T-helper 2 cell treated with Interferon-gamma antibody and Interleukin-4, amounts not matched to agents 5 μg/mL and 100 μg/mL, for 36 hours (primary cell): ENCODE measurements around the gene SPRED2.

Experiments
- DNase-seq: peaks from one replicate; pipeline ENCODE4 v3.0.0; 2021; ENCODE audit warnings: low spot score
- H3K27ac Mint-ChIP-seq: one replicate; pipeline ENCODE4 v1.8.0; 2021; ENCODE audit warnings: mild to moderate bottlenecking, mixed read lengths
- H3K27me3 Mint-ChIP-seq: one replicate; pipeline ENCODE4 v1.8.0; 2021; ENCODE audit warnings: low read depth, mixed read lengths
- H3K36me3 Mint-ChIP-seq: one replicate; pipeline ENCODE4 v1.8.0; 2021; ENCODE audit warnings: low read depth, mixed read lengths
- H3K4me1 Mint-ChIP-seq: one replicate; pipeline ENCODE4 v1.8.0; 2021; ENCODE audit warnings: low read depth, mixed read lengths
- H3K4me3 Mint-ChIP-seq: one replicate; pipeline ENCODE4 v1.8.0; 2022; ENCODE audit warnings: mild to moderate bottlenecking, moderate library complexity, mixed read lengths
- H3K9me3 Mint-ChIP-seq: one replicate; pipeline ENCODE4 v1.8.0; 2021; ENCODE audit warnings: mixed read lengths

The SPRED2 gene

GRCh38 chr2:65395621-65396347 is 36.6 kb downstream of the SPRED2 start:
- Mint-ChIP-seq H3K4me3 (no peak overlapping the region), H3K9me3 (no peaks in the 10 kb centered on the region), H3K27me3 (peaks cover 7% of the 10 kb centered on the region), H3K27ac (no peak overlapping the region), H3K4me1 (peaks cover 16% of the 10 kb centered on the region), H3K36me3 (no peaks in the 10 kb centered on the region)
- no peak for DNase-seq

DNA sequence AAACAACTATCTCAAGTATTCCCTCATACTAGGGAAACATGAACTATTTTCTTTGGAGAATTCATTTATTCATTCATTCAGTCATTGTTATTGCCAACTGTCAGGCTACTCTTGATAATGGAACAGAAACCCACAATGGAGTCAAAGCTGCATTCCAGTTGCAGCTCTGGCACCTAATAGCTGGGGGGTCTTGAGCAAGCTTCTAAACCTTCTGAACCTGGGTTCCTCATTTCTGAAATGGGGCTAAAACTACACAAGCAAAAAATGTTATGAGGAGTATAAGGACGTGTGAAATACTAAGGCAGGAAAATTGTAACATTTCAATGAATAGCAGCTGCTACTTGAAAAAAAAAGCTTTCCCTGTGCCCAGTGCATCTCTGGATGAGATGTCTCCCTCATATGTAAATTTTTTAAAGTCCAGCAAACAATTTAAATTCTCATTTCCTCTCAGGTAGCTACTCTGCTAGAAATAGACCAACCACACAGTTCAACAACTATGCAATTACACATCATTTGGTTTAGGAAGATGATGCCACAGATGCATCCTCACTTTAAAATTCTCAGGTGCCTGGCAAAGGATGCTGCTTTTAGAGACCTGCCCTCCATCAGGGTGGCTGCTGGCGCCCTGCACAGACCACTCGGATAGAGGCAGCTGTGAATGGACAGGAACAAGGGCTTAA is 38.5 kb downstream of the SPRED2 start:
- H3K27me3 Mint-ChIP-seq = peaks cover 16% of the 10 kb centered on the region
- DNase-seq = no peak
- no peaks in the 10 kb centered on the region for H3K9me3 Mint-ChIP-seq
- H3K4me1 Mint-ChIP-seq = peaks cover 26% of the 10 kb centered on the region
- no peak overlapping the region for H3K27ac Mint-ChIP-seq
- no peaks in the 10 kb centered on the region for H3K36me3 Mint-ChIP-seq
- no peak overlapping the region for H3K4me3 Mint-ChIP-seq

DNA sequence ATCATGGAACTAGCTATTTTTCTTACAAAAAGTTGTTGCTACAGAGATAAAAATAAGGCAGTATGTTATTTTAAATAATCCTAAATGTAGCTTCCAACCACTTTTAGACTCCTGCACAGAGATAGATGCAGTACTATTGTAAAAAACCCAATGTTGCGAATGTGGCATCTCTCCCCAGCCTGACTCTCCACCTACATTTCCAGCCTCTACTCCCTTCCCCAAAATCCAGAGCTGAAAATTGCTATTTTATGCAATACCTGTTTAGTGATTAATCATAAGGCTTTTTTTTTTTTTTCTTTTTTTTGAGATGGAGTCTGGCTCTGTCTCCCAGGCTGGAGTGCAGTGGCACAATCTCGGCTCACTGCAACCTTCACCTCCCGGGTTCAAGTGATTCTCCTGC is 39.4 kb downstream of the SPRED2 start:
- no peaks in the 10 kb centered on the region for H3K36me3 Mint-ChIP-seq
- H3K4me3 Mint-ChIP-seq = no peak overlapping the region
- H3K27me3 Mint-ChIP-seq = peaks cover 16% of the 10 kb centered on the region
- H3K9me3 Mint-ChIP-seq = no peaks in the 10 kb centered on the region
- no peak overlapping the region for H3K27ac Mint-ChIP-seq
- no peak for DNase-seq
- peaks cover 28% of the 10 kb centered on the region for H3K4me1 Mint-ChIP-seq

GRCh38 chr2:65392609-65393008 is 39.8 kb downstream of the SPRED2 start:
- peaks cover 16% of the 10 kb centered on the region for H3K27me3 Mint-ChIP-seq
- H3K4me3 Mint-ChIP-seq = no peak overlapping the region

GRCh38 chr2:65390134-65390533 is 42.3 kb downstream of the SPRED2 start:
- Mint-ChIP-seq H3K9me3 (no peaks in the 10 kb centered on the region), H3K36me3 (no peaks in the 10 kb centered on the region), H3K4me3 (no peak overlapping the region), H3K27me3 (peaks cover 20% of the 10 kb centered on the region), H3K27ac (no peak overlapping the region), H3K4me1 (peaks cover 17% of the 10 kb centered on the region)
- peak; percentile 35 for DNase-seq

More at GRCh38 chr2:65392609-65393008, 39.8 kb downstream of the SPRED2 start:
- Mint-ChIP-seq H3K4me1 (peaks cover 27% of the 10 kb centered on the region), H3K27ac (no peak overlapping the region), H3K9me3 (no peaks in the 10 kb centered on the region), H3K36me3 (no peaks in the 10 kb centered on the region)
- no peak for DNase-seq

DNA sequence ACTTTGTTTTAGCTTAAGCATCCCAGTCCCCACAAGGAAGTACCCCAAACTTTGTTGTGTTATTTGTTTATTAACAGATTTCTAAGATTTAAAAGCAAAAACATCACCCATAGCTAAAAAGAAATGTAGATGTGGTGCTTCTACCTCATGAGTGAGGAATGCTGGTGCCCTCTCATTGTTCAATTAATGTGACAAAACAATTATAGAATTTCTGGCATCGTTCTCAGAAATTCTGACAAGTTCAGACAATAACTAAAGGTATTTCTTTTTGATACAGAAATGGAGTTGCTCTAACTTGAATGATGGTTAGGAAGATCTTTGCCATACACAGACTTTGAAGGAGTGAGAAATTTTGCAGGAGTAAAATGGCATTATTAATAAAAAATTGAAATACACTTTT is 42.9 kb downstream of the SPRED2 start:
- Mint-ChIP-seq H3K36me3 (no peaks in the 10 kb centered on the region), H3K27ac (no peak overlapping the region), H3K4me1 (peaks cover 17% of the 10 kb centered on the region), H3K27me3 (peaks cover 20% of the 10 kb centered on the region), H3K9me3 (no peaks in the 10 kb centered on the region), H3K4me3 (no peak overlapping the region)
- no peak for DNase-seq

GRCh38 chr2:65388596-65389390 is 43.6 kb downstream of the SPRED2 start:
- DNase-seq = no peak
- Mint-ChIP-seq H3K4me3 (no peak overlapping the region), H3K4me1 (peaks cover 14% of the 10 kb centered on the region), H3K27ac (no peak overlapping the region), H3K27me3 (peaks cover 20% of the 10 kb centered on the region), H3K9me3 (no peaks in the 10 kb centered on the region), H3K36me3 (no peaks in the 10 kb centered on the region)

DNA sequence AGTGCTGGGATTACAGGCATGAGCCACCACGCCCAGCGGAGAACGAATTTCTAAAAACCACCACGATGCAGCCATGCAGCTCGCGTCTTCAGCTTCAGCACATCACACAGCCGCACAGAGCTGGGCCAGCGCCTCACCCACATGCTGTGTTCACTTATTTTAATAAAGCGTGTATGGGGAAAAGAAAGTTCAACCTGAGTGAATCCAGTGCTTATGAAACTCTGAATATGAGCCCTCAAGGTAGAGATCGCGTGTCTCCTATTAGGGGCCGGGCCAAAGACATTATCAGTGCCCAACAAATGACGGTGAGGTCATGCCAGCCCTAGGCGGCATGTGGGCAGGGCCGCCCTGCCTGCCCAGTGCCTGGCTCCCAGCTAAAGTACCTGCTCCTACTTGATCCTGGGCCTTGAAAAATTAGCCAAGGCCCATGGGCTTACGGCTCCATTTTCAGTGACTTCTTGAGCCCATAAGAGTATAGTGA is 44.3 kb downstream of the SPRED2 start:
- Mint-ChIP-seq H3K9me3 (no peaks in the 10 kb centered on the region), H3K4me3 (no peak overlapping the region), H3K36me3 (no peaks in the 10 kb centered on the region), H3K27me3 (peaks cover 20% of the 10 kb centered on the region), H3K4me1 (peaks cover 19% of the 10 kb centered on the region), H3K27ac (no peak overlapping the region)
- no peak for DNase-seq

DNA sequence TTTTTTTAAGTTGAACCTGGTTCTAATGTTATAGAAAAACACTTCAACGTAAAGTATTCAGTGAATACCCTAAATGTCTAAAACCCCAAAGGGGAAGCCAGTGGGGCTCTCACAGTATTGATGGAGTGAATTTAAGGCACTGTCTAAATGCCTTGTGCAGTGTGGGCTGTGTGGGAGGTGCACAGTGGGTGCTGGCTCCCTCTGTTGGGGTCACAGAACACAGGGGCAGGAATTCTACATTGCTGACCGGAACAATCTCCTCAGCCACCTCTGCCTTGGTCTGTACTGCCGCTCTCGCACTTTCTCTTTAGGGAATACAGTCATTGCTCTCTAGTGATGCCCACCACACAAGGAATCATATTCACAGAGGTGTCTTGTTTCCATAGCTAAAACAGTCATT is 45.4 kb downstream of the SPRED2 start:
- no peaks in the 10 kb centered on the region for H3K36me3 Mint-ChIP-seq
- peaks cover 29% of the 10 kb centered on the region for H3K4me1 Mint-ChIP-seq
- no peaks in the 10 kb centered on the region for H3K9me3 Mint-ChIP-seq
- H3K4me3 Mint-ChIP-seq = no peak overlapping the region
- no peak for DNase-seq
- peaks cover 25% of the 10 kb centered on the region for H3K27me3 Mint-ChIP-seq
- H3K27ac Mint-ChIP-seq = no peak overlapping the region

- Mint-ChIP-seq H3K27me3 (peaks cover 29% of the 10 kb centered on the region), H3K4me1 (peaks cover 33% of the 10 kb centered on the region), H3K36me3 (no peaks in the 10 kb centered on the region), H3K9me3 (no peaks in the 10 kb centered on the region), H3K27ac (no peak overlapping the region), H3K4me3 (no peak overlapping the region)
- DNase-seq = no peak
Observed at GRCh38 chr2:65386344-65386743, 46.1 kb downstream of the SPRED2 start.

DNA sequence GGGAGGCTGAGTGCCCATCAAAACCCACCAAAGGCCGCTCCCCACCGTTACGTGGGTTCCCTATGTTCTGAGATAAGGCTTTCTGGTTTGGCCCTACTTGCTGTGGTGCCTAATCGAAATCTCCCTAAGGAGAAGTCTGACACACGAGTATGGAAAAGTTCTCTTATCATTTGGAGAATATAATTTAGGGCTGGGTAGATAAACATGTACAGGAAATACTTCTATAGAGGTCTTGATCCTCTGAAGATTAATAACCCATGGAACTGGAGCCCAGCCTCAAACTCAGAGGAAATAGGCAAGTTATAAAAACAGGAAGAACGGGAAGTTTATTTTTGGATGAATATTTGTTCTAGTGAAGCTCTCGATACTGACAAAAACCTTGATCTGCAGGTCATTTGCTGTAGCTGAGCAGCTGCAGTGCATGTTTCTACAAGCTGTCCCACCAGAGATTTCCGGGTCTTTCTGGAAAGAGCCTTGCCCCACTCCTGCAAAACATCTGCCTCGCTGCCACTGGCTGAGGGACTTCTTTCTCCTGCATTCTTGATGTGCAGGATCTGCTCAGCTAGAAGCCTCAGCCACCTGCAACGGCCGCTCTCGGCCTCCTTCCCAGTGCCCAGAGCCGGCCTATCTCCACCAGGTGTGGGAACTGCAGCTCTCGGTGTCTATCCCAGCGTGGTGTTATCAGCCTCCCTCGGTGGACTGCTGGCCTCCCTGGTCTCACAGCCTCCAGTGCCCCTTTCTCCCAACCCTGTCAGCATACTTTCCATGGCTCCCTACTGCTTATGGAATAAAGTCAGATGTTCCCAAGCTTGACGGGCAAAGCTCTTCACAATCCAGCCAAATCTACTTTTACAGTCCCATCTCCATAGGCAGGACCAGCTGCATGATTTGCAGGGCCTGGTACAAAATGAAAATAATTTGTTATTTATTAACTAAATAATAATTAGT is 48.6 kb downstream of the SPRED2 start:
- no peak overlapping the region for H3K4me3 Mint-ChIP-seq
- H3K36me3 Mint-ChIP-seq = no peaks in the 10 kb centered on the region
- no peak overlapping the region for H3K27ac Mint-ChIP-seq
- H3K4me1 Mint-ChIP-seq = peaks cover 23% of the 10 kb centered on the region
- peaks cover 22% of the 10 kb centered on the region for H3K27me3 Mint-ChIP-seq
- no peaks in the 10 kb centered on the region for H3K9me3 Mint-ChIP-seq
- DNase-seq = no peak

GRCh38 chr2:65382776-65383357 is 49.5 kb downstream of the SPRED2 start:
- Mint-ChIP-seq H3K27me3 (peaks cover 22% of the 10 kb centered on the region), H3K4me1 (peaks cover 23% of the 10 kb centered on the region), H3K36me3 (no peaks in the 10 kb centered on the region), H3K27ac (peak overlapping the region; percentile 29), H3K4me3 (peak overlapping the region; percentile 65), H3K9me3 (no peaks in the 10 kb centered on the region)
- DNase-seq = peak; percentile 89

GRCh38 chr2:65382323-65382722 is 50.1 kb downstream of the SPRED2 start:
- no peak for DNase-seq
- peaks cover 22% of the 10 kb centered on the region for H3K27me3 Mint-ChIP-seq
- H3K4me1 Mint-ChIP-seq = peaks cover 25% of the 10 kb centered on the region
- H3K4me3 Mint-ChIP-seq = peak overlapping the region; percentile 65
- no peak overlapping the region for H3K27ac Mint-ChIP-seq
- H3K9me3 Mint-ChIP-seq = no peaks in the 10 kb centered on the region
- no peaks in the 10 kb centered on the region for H3K36me3 Mint-ChIP-seq
